ENCODE data around the gene IQCK. TPM values are rescaled to one million over a fixed set of nuclear protein-coding genes. Genes with fewer than 3 reads are reported as not detected.
A peak's percentile ranks its signal among the peaks of the same experiment; 100 is the strongest.

Gene IQCK
- total and polyA plus RNA-seq, 2 donors (not counting 3 experiments of a cell fraction or from before 2014, with no cell fraction given) = 17.2 to 18.1 TPM

GRCh38 chr16:19753815-19754643 lies 36.0 kb downstream of the IQCK start:
- H3K79me2 ChIP-seq (ENCODE audit: control insufficient read depth, insufficient read depth, low read length) = no peaks in the 10 kb centered on the region
- dilution Hi-C loops (cut with MboI; ENCODE audit: extremely low pct_ligation_motif_present, low sequenced_read_pairs) = no loop called here

More at GRCh38 chr16:19753815-19754643, 36.0 kb downstream of the IQCK start:
- no peaks in the 10 kb centered on the region for H3K27me3 ChIP-seq (ENCODE audit: control insufficient read depth in 2 of 2, insufficient read depth in 2 of 2, low read length in 2 of 2)
- CTCF ChIA-PET = interaction anchor here (0.8 to 2.2 kb wide), 3 partner anchors 10 to 61 kb away, joined by 3 to 9 read pairs (median 5); no protein-coding TSS in a partner anchor
- H3K4me1 ChIP-seq (ENCODE audit: control insufficient read depth, extremely low read depth, insufficient read depth, low read length) = peaks cover 29% of the 10 kb centered on the region
- peak overlapping the region; percentile 73 for H3K4me2 ChIP-seq (ENCODE audit: insufficient read depth, low read length)
- intact Hi-C loops (cut with micrococcal nuclease) = loop anchor here (1.0 kb wide), 1 partner anchor 36 kb away; the partner anchor contains the start of genes IQCK and KNOP1
- peak overlapping the region; percentile 79 for H3K9ac ChIP-seq (replicated peaks; ENCODE audit: extremely low read depth, insufficient read depth, low read length)
- peak; percentile 32 for TF ChIP-seq FOS (IDR thresholded peaks at IDR 0.05; ENCODE audit: borderline replicate concordance, insufficient read depth, low read length)
- no peak for TF ChIP-seq POLR2A (IDR thresholded peaks at IDR 0.05; ENCODE audit: low read depth, low read length)
- TF ChIP-seq CTCF (IDR thresholded peaks at IDR 0.05; ENCODE audit: extremely low read depth in 1 of 2, insufficient read depth in 1 of 2, low read depth in 1 of 2, low read length in 2 of 2) = no peak
- no peak for TF ChIP-seq MYC (IDR thresholded peaks at IDR 0.05; ENCODE audit: low read depth, low read length)
- TF ChIP-seq MAX (IDR thresholded peaks at IDR 0.05; ENCODE audit: insufficient read depth, insufficient read length) = no peak
- no peak for TF ChIP-seq POLR2AphosphoS5 (IDR thresholded peaks at IDR 0.05; ENCODE audit: insufficient read depth, low read depth, low read length)
- TF ChIP-seq JUN (IDR thresholded peaks at IDR 0.05; ENCODE audit: borderline replicate concordance, insufficient read depth, insufficient read length, low read depth) = peak; percentile 83
- H4K20me1 ChIP-seq (replicated peaks; ENCODE audit: control insufficient read depth, extremely low read depth, insufficient read depth, low read length) = no peaks in the 10 kb centered on the region
- peak; percentile 55 for FAIRE-seq
- peak overlapping the region; percentile 84 for H2AFZ ChIP-seq (ENCODE audit: low read depth, low read length)
- peak; percentile 86 for DNase-seq (ENCODE audit: low read depth, low spot score)
- no peaks in the 10 kb centered on the region for H3K9me1 ChIP-seq (replicated peaks; ENCODE audit: control insufficient read depth, extremely low read depth, insufficient read depth, low read length)
- POLR2A ChIA-PET = no interaction called here
- peak overlapping the region; percentile 78 for H3K27ac ChIP-seq (ENCODE audit: insufficient read depth, low read depth, low read length)
- BruUV-seq (replicated peaks) = no TSS peak
- H3K4me3 ChIP-seq (replicated peaks in 1 of 3; ENCODE audit: insufficient read depth in 1 of 3, low read depth in 1 of 3, low read length in 3 of 3) = peak overlapping the region in 1 of 3 experiments; percentile 8
- H3K36me3 ChIP-seq (ENCODE audit: control insufficient read depth in 2 of 2, extremely low read depth in 1 of 2, insufficient read depth in 2 of 2, low read length in 2 of 2) = no peaks in the 10 kb centered on the region
- no peaks in the 10 kb centered on the region for H3K9me3 ChIP-seq (replicated peaks; ENCODE audit: control insufficient read depth, insufficient read depth, low read length)

All from endothelial cell of umbilical vein (primary cell).